NCI-H1048 (cell line): Measurements from ENCODE around the gene MAPK12.

Experiments used
- DNase-seq: peaks from one replicate; lab custom pipeline; 2025; lab: John Stamatoyannopoulos, UW

The MAPK12 gene

GRCh38 chr22:50267591-50268390, 6.3 kb upstream of the MAPK12 start:
- DNase-seq: no peak

- DNase-seq: no peak
Measured at GRCh38 chr22:50266994-50267393, 5.5 kb upstream of the MAPK12 start.

GRCh38 chr22:50264946-50265669, 3.6 kb upstream of the MAPK12 start:
- no peak for DNase-seq

GRCh38 chr22:50264104-50264745, 2.7 kb upstream of the MAPK12 start:
- DNase-seq: no peak

GRCh38 chr22:50262973-50263617, 1.6 kb upstream of the MAPK12 start:
- DNase-seq: no peak

GRCh38 chr22:50262460-50262911, 1.0 kb upstream of the MAPK12 start:
- DNase-seq: no peak

- DNase-seq: no peak
Measured at GRCh38 chr22:50260801-50261614, 475 bp downstream of the MAPK12 start.

- DNase-seq: no peak
Measured at GRCh38 chr22:50260434-50260800, 1.1 kb downstream of the MAPK12 start.

GRCh38 chr22:50259302-50259701, 2.2 kb downstream of the MAPK12 start:
- DNase-seq: no peak

- no peak for DNase-seq
Measured at GRCh38 chr22:50258361-50259292, 2.9 kb downstream of the MAPK12 start.

GRCh38 chr22:50257451-50258360, 3.8 kb downstream of the MAPK12 start:
- DNase-seq: no peak

- no peak for DNase-seq
Measured at GRCh38 chr22:50257041-50257440, 4.4 kb downstream of the MAPK12 start.

GRCh38 chr22:50256258-50256862, 5.1 kb downstream of the MAPK12 start:
- DNase-seq: no peak

- no peak for DNase-seq
Measured at GRCh38 chr22:50255607-50256006, 5.9 kb downstream of the MAPK12 start.

GRCh38 chr22:50255099-50255498, 6.4 kb downstream of the MAPK12 start:
- DNase-seq: no peak

- DNase-seq: no peak
Measured at GRCh38 chr22:50253941-50254340, 7.5 kb downstream of the MAPK12 start.

GRCh38 chr22:50253046-50253915, 8.2 kb downstream of the MAPK12 start:
- no peak for DNase-seq
